Kidney tubule cell (primary cell): ENCODE measurements around the gene FILIP1.
A peak's percentile ranks its signal among the peaks of the same experiment; 100 is the strongest.

Source experiments
- DNase-seq: peaks from one replicate; pipeline ENCODE4 v3.0.0-alpha.2; 2018; ENCODE audit warnings: low spot score

The FILIP1 gene

DNA sequence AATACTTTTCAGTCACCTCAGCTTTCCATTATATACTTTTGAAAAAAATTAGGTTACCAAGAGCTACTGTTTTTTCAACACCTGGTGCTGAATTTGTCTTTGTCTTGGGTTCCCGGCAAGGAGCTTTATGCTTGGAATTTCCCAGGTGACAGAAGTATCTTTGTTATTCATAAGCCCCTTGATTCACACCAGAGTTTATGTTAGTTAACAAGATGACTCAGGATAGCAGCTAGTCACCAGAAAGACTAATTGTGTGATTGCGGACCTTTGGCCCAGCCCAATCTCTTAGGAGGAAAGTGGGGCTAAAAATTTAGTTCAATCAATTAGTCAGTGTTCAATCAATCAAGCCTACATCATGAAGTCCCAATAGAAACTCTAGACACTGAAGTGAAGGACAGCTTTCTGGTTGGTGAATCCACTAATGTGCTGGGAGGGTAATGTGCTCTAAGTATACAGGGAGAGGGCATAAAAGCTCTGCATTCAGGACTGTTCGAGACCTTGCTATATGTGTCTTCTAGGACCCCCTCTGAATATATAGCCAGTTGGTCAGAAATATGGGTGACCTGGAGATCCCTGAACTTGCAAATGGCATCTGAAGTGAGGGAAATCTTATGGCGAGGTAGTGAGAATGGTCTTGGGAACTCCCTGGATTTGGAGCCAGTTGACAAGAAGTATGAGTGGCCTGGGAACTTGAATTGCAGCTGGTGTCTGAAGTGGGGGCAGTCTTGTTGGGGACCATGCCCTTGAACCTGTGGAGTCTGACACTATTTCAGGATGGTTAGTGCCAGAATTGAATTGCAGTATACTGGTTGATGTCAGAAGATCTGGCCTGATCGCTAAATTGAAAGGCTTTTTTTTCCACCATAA, 225.2 kb downstream of the FILIP1 start:
- peak; percentile 90 for DNase-seq

DNA sequence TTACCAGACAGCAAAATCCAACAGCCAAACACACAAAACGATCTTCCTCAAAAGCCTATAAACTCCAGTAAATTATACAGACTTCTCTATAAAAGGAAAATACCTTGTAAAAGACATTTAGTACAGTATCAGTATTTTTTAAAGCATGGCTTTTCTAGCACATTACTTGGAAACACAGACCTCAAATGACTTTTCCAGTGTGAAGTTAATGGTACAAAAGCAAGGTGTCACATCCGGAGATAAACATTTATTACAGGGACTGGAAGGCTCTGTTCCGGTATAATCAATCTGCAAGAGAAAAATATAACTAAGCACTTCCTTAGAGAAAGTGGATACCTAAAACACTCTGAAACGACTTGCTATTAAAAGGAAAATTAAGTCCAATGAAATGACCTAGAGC, 226.1 kb downstream of the FILIP1 start:
- peak; percentile 15 for DNase-seq

DNA sequence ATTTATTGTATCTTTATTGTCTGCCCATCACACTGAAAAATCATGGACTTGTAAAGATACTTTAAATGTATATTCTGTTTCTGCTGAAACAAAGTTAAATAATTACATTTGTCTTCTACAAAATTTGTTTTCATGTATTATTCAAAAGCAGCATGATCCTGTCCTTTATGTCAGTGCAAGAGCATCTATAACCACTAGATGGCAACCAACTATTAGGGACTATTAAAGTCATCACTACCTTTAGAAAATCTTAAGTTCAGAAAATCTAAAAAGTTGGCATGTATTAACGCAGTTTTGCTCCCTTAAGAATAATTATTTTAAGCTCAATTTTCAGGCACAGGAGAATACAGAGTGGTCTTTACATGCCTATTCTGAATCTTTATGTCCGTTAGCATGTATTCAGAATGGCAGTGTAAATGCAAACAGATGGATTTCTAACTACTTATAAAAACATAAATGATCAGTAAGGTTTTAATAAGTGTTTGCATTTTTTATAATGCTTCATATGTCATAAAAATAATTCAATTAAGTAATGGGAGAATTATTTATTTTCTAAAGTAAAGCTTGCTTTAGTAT, 226.8 kb downstream of the FILIP1 start:
- peak; percentile 59 for DNase-seq

DNA sequence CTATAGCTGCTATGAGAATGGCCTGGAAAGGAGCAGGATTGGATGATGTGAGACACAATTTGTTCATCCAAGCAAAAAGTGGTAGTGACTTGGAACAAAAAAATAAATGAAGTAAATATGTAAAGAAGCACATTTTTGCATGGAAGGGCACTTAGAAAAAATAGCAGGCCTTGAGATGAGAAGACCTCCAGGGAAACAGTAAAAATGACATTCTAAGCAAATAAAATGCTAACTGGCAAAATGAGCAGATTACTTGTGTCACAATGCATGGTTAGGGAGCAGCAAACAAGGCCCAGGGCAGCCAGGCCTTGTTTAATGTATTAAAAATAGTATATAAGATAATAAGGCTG, 230.2 kb downstream of the FILIP1 start:
- no peak for DNase-seq

DNA sequence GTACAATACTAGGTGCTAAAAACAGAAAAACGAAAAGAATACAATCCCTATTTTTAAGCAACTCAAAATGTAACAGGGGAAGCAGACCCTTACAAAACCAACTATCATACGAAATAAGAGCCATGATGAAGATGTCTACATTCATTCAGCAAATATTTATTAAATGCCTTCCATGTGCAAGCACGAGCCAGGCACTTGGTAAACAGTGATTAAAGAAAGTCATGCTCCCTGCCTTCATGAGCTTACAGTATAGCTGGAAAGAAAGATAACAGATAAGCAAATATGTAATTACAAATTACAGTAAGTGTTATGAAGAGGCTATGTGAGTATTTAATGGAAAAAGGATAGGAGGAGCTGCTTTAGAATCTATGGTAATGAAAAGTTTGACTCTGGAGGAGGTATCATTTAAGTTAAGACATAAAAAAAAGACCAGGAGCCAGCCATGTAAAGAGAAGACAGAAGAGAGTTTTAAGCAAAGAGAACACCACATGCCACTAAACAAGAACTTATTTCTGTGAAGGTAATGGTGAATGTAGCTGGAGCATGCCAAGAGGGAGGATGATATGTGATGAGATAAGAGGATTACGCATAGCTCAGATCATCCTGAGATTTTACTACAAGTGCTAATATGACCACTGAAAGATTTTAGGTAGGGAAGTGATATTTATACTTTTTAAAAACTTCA, 230.7 kb downstream of the FILIP1 start:
- DNase-seq = no peak

DNA sequence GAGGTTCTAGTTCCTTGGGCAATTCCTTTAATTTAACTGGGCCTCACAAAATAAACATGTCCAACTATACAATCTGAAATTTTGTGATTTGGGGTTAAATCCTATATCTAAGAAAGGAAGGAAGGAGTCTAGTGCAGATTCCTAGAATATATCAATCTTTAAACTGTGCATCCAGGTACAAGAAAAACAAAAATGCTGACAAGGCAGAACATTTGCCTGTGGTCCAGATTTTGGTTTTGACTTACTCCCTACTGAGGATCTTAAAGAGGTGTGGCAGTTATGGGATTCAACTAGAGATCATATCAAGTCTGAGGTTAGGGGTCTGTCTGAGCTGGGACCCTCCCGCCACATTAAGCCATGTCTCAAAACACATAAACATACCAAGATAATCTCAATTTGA, 232.3 kb downstream of the FILIP1 start:
- no peak for DNase-seq

DNA sequence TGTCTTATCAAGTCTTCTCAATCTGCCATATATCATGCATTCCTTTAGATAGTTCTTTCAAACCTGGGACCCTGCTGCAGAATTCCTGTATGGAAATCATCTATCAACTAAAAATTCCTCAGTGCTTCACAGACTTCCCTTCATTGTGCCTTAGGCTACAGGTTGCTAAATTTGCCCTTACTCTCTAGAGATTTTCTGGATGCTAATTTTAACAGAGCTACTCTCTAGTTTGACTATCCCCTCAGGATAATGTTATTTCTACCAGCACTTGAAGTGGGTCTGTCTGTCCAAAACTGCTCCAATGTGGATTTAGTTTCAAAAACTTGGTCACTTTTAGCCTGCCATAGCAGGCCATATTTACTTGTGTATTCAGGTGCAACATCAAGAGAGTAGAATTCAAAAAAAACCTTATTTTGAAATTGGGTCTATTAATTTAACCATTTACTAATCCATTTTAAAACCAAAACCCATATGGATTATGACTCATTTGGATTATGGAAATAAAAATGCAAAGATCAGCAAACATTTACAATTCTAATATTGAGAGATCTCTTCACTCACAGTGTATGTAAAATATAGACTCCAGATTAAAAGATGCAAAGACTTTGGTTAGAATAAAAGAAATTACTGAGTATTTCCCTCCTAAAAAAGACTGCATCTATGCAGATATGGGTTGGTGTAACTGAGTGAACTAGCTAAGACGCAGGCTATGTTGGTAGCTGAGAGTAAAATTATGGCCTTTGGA, 236.1 kb downstream of the FILIP1 start:
- DNase-seq = no peak

DNA sequence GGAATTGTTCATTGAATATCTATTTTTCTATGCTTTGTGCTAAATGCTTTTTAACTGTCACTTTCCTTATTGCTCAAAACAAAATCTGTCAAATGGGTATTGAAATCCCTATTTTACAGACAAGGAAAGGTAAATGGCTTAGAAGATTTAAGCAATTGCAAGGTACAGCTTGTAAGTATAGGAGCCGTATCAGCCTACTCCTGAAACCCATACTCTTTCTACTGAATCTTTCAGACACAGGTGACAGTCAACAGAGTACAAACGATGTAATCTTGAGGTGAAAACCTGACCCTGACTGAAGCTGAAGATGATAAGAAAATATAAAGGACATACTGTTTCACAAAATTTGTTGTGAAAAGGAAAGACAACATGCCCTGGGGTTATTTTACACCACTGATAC, 243.0 kb downstream of the FILIP1 start:
- no peak for DNase-seq

DNA sequence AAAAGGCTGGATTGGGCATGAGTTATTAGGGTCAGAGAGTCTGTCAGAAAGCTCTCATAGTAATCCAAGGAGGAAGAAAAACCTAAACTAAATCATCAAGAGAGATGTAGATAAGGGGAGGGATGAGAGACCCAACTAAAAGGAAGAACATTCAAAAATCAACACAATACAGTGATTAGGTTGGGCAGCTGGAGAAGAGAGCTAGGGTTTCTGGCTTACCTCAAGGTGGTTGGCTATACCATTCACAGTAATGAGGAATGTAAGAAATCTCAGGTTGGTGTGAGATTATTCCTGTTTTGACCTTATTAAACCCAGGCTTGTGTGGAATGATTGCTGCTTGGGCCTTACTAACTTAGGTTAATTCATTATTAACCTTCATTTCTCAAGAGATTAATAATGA, 243.8 kb downstream of the FILIP1 start:
- DNase-seq = no peak

DNA sequence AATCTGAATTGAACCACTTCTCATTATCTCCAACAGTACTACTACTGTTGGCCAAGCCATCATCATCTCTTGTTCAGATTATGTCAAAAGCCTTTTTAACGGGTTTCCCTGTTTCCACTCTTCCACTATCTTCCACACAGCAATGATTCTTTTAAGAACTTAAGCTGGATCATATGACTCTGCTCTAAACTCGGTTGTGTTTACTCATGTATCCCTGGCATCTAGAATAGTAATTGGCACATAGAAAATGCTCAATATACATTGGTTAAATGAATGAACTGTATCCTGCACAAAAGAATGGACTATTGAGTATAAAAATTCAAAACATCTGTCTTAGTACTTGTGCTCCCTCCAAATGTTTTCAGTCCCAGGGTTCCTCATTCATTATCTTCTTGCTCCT, 247.2 kb downstream of the FILIP1 start:
- no peak for DNase-seq

DNA sequence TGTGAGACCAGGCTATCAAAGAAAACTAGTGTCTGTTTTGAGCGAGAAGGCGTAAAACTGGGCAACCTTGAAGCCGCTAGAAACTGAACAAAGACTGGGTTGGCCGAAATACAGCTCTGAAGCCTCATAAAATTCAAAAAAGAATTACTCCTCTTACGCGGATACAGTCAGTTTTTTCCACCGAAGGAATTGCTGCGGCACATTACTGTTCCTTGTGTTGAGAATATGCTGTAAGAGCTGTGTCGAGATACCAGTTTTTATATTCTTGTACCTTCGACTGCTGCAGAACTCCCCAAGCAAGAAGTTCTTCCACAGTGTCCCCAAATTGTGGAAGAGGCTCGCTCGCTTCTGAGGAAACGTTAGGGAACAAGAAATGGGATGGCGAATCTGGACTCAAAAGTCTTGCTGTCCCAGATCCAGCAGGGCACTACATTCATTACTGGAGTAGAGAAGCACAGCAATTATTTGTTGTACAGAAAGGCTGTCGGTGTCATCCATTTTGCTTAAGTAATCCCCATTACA, 249.5 kb downstream of the FILIP1 start:
- no peak for DNase-seq

DNA sequence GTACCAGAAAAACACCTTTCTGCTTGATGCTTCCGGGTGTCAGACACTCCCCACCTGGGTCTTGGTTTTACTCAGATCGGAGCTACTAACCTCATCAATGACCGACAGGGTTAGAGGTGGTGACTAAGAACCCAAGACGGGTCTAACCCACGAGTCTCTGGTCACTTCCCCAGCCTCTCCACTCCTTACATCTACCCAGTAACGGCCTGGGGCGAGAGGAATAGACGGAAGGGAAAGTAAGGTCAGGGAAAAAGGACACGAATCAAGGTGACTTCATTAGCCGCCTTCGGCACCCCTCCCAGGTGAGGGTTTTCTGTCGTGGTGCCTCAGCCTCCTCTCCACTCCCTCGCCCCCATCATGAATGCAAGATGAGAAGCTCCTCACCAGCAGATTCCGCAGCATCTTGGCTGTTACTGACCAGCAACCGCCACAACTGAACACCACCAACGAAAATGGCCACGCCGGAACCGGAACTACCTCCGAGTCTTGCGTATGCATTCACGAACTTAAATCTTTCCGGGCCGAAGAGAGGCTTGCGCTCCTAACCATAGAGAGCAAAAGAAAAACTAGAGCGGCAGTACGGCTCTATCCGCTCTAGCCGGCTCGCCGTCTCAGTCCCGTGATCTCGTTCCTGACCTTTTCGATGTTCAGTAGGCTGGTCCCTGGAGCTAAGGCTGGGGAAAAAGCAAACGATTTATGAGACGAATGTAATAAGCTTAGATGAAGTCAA, 250.1 kb downstream of the FILIP1 start, which contains the start of gene COX7A2:
Gene COX7A2 (minus strand): TSS at position 469 of the 730 bp plus-strand sequence. CDS start 67 bp downstream, at position 402.
- DNase-seq = peak; percentile 98
